SK-N-MC (cell line): ENCODE measurements around the gene MOSMO.

ENCODE experiments used
- EZH2 ChIP-seq: fragments of 200-600 bp; sonication (generic); IDR thresholded peaks from one replicate; pipeline ENCODE4 v1.6.1; 2017; ENCODE audit warnings: antibody characterized with exemption
- POLR2AphosphoS5 ChIP-seq: IDR thresholded peaks from 2 replicates; pipeline ENCODE4 v1.6.1; 2012; ENCODE audit warnings: mild to moderate bottlenecking, low read depth, low read length, borderline replicate concordance

GRCh38 chr16:22022151-22022550 lies 14.2 kb downstream of the MOSMO start:
- TF ChIP-seq EZH2 (no peak), POLR2AphosphoS5 (no peak)
